GM15510 (cell line): ENCODE measurements around the gene TINAGL1.

Experiments
- POLR2A ChIP-seq: IDR thresholded peaks from 3 replicates; pipeline ENCODE4 v1.6.1; 2011; ENCODE audit warnings: borderline replicate concordance; ENCODE audit not compliant: insufficient read length; ENCODE audit errors: extremely low read depth

The TINAGL1 gene

GRCh38 chr1:31621847-31622730 is 45.8 kb downstream of the TINAGL1 start:
- no peak for TF ChIP-seq POLR2A

GRCh38 chr1:31623365-31623764 is 47.0 kb downstream of the TINAGL1 start:
- TF ChIP-seq POLR2A: no peak

GRCh38 chr1:31624309-31624708 is 48.0 kb downstream of the TINAGL1 start:
- no peak for TF ChIP-seq POLR2A

GRCh38 chr1:31624731-31625514 is 48.6 kb downstream of the TINAGL1 start:
- no peak for TF ChIP-seq POLR2A

GRCh38 chr1:31625561-31626222 is 49.4 kb downstream of the TINAGL1 start:
- TF ChIP-seq POLR2A: no peak

- no peak for TF ChIP-seq POLR2A
Measured at GRCh38 chr1:31626223-31627207, 50.2 kb downstream of the TINAGL1 start.

GRCh38 chr1:31627301-31627929 is 51.1 kb downstream of the TINAGL1 start:
- TF ChIP-seq POLR2A: no peak

GRCh38 chr1:31627930-31628559 is 51.7 kb downstream of the TINAGL1 start:
- no peak for TF ChIP-seq POLR2A

GRCh38 chr1:31628931-31629556 is 52.7 kb downstream of the TINAGL1 start:
- TF ChIP-seq POLR2A: no peak

GRCh38 chr1:31632649-31633048 is 56.3 kb downstream of the TINAGL1 start:
- TF ChIP-seq POLR2A: no peak

GRCh38 chr1:31633117-31633516 is 56.8 kb downstream of the TINAGL1 start:
- no peak for TF ChIP-seq POLR2A
